Upper lobe of left lung (tissue), 4 donors: ENCODE measurements around the gene KLF6.

Source experiments
- POLR2A ChIP-seq, 4 donors: fragments of 450-650 bp; IDR thresholded peaks; one replicate each; pipeline ENCODE4 v1.5.1; 2016 to 2017; ENCODE audit warnings: antibody characterized with exemption in 4 of 4, mild to moderate bottlenecking in 2 of 4
- TF ChIP-seq, protein P1 (sequence below), 6 experiments: fragments of 450-650 bp in 4 of 6; fragments of 200-600 bp in 2 of 6; sonication (generic) in 2 of 6; IDR thresholded peaks; one replicate each; pipeline ENCODE4 v1.5.1; 2016 to 2019; ENCODE audit warnings: antibody characterized with exemption in 6 of 6

GRCh38 chr10:3740157-3740871 lies 44.7 kb downstream of the KLF6 start:
- TF ChIP-seq, protein P1, sequence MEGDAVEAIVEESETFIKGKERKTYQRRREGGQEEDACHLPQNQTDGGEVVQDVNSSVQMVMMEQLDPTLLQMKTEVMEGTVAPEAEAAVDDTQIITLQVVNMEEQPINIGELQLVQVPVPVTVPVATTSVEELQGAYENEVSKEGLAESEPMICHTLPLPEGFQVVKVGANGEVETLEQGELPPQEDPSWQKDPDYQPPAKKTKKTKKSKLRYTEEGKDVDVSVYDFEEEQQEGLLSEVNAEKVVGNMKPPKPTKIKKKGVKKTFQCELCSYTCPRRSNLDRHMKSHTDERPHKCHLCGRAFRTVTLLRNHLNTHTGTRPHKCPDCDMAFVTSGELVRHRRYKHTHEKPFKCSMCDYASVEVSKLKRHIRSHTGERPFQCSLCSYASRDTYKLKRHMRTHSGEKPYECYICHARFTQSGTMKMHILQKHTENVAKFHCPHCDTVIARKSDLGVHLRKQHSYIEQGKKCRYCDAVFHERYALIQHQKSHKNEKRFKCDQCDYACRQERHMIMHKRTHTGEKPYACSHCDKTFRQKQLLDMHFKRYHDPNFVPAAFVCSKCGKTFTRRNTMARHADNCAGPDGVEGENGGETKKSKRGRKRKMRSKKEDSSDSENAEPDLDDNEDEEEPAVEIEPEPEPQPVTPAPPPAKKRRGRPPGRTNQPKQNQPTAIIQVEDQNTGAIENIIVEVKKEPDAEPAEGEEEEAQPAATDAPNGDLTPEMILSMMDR (IDR thresholded peaks at IDR 0.05), result no peak
- TF ChIP-seq POLR2A (IDR thresholded peaks at IDR 0.05), result no peak
